NB4 (cell line): ENCODE data around the gene DDX18.

Source experiments
- DNase-seq: peaks from one replicate; pipeline ENCODE4 v3.0.0; 2010; ENCODE audit warnings: low read depth
- H3K4me3 ChIP-seq: one replicate; pipeline ENCODE4 v1.5.1; 2011; ENCODE audit warnings: mild to moderate bottlenecking, low read depth, low read length, moderate library complexity
- MYC ChIP-seq: IDR thresholded peaks from 2 replicates; pipeline ENCODE4 v1.6.1; 2011; ENCODE audit warnings: low read depth, low read length
- POLR2A ChIP-seq: IDR thresholded peaks from 2 replicates; pipeline ENCODE4 v1.6.1; 2011; ENCODE audit warnings: mild to moderate bottlenecking; ENCODE audit not compliant: insufficient read length; ENCODE audit errors: extremely low read depth
- TF ChIP-seq, protein P1 (sequence below): IDR thresholded peaks from one replicate; pipeline ENCODE4 v1.5.1; 2012; ENCODE audit warnings: low read depth, low read length
- TF ChIP-seq, protein P2 (sequence below): IDR thresholded peaks from 2 replicates; pipeline ENCODE4 v1.6.1; 2011; ENCODE audit warnings: low read depth, low read length

The DDX18 gene

DNA sequence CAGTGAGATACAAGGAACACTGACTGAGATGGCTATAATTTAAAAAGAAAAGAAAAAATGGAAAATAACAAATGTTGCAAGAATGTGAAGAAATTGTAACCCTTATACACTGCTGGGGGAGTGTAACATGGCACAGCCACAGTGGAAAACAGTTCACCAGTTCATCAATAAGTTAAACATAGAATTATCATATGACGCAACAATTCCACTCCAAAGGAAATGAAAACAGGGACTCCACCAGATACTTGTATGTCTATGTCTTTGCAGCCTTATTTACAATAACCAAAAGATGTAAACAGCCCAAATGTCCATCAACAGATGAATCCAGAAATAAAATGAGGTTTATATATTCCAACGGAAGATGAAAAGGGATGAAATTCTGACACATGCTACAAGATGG lies 30.8 kb downstream of the DDX18 start:
- no peak overlapping the region for H3K4me3 ChIP-seq
- DNase-seq: no peak
- TF ChIP-seq MYC (no peak), POLR2A (no peak)
- TF ChIP-seq, protein P1, sequence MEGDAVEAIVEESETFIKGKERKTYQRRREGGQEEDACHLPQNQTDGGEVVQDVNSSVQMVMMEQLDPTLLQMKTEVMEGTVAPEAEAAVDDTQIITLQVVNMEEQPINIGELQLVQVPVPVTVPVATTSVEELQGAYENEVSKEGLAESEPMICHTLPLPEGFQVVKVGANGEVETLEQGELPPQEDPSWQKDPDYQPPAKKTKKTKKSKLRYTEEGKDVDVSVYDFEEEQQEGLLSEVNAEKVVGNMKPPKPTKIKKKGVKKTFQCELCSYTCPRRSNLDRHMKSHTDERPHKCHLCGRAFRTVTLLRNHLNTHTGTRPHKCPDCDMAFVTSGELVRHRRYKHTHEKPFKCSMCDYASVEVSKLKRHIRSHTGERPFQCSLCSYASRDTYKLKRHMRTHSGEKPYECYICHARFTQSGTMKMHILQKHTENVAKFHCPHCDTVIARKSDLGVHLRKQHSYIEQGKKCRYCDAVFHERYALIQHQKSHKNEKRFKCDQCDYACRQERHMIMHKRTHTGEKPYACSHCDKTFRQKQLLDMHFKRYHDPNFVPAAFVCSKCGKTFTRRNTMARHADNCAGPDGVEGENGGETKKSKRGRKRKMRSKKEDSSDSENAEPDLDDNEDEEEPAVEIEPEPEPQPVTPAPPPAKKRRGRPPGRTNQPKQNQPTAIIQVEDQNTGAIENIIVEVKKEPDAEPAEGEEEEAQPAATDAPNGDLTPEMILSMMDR: no peak
- TF ChIP-seq, protein P2, sequence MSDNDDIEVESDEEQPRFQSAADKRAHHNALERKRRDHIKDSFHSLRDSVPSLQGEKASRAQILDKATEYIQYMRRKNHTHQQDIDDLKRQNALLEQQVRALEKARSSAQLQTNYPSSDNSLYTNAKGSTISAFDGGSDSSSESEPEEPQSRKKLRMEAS: no peak

DNA sequence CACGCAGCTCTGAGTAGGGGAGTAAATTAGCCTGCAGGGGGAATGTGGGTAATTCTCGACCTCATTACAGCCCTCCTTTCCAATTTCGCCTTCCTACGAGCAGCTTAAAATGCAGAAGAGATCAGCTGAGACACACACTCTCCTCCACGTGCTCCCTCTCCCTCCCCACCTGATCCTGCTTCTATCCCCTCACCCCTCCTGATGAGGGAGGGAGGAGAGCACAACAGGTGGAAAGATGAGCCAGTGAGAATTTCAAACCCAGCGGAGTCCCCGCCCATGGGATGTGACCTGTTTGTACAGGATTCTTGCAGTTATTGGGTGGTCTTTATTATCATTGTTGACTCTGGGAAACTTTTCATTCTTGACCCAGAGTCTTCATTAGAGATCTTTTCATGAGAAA lies 35.5 kb downstream of the DDX18 start:
- no peak for TF ChIP-seq MYC
- TF ChIP-seq POLR2A: no peak
- TF ChIP-seq, protein P1: no peak
- TF ChIP-seq, protein P2: no peak
- H3K4me3 ChIP-seq: no peak overlapping the region

DNA sequence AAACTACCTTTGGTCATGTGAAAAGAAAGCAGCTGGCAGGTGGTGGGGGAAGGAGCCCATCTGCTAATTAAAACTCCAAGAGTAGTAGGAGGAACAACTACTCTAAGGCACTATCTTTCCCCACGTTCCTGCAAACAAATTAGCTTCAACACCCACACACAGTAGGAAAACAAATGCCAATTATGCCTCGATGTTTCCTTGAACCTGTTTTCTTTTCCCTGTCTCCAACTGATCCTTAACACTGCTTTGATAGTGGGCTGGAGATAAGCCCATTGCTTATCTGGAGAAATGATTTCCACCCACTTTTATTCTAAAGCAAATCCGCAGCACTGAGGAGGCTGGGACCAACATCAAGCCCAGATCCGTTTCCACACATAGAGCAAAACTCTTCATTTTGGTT lies 36.0 kb downstream of the DDX18 start:
- H3K4me3 ChIP-seq: no peak overlapping the region
- TF ChIP-seq MYC (no peak), POLR2A (no peak)
- TF ChIP-seq, protein P1: no peak
- TF ChIP-seq, protein P2: no peak
- no peak for DNase-seq

More for the DNA sequence above, 35.5 kb downstream of the DDX18 start:
- no peak for DNase-seq

DNA sequence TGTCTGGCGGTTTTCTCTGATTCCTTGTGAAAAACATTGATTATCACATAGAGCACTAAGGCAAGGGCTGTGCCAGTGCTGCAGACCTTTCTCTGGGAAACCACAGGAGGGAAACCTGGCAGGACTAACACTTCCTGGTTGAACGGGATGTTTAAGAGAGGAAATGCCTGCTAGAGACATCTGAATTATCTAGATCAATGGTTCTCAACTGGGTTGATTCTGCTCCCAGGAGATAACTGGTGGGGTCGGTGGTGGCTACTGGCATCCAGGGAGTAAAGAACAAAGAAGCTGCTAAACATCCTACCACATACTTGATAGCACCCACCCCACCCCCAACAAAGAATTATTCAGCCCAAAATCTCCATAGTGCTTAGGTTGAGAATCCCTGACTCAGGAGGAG lies 37.5 kb downstream of the DDX18 start:
- H3K4me3 ChIP-seq: no peak overlapping the region
- no peak for DNase-seq
- TF ChIP-seq POLR2A (no peak), MYC (no peak)
- TF ChIP-seq, protein P1: no peak
- TF ChIP-seq, protein P2: no peak

DNA sequence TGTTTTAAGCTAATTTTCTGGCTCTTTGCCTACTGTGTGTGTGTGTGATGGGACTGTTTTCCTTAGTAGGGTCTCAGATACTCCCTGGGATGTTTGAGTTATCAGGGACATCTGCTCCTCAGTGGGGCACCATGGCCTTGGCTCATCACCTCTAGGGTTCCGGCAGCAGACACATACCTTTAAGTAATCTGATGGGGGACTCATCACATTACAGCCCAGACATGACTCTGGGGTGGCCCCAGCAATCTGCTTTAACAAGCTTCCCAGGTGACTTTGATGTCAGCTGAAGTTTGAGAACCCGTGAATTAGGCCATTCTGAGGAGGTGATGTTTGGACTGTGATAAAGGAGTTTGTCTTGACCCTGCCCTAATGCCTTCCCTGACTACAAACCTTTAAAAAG lies 38.8 kb downstream of the DDX18 start:
- TF ChIP-seq POLR2A (no peak), MYC (no peak)
- TF ChIP-seq, protein P1: no peak
- TF ChIP-seq, protein P2: no peak
- DNase-seq: no peak
- H3K4me3 ChIP-seq: no peak overlapping the region

DNA sequence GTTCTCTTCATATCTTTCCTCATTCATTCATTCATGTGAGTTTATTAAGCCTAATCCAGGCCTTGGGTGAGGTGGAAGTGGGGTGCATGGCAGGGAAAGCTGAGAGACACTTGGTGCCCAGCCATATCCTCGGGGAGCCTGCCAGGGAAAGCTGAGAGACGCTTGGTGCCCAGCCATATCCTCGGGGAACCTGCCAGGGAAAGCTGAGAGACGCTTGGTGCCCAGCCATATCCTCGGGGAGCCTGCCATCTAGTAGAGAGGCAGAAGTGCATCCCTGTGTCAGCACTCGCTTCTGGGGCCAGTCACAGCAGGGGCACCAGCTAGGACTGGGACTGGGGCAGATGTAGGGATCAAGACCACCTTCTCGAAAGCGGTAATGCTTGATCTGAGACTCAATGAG lies 39.4 kb downstream of the DDX18 start:
- TF ChIP-seq, protein P1: no peak
- TF ChIP-seq MYC (no peak), POLR2A (no peak)
- TF ChIP-seq, protein P2: no peak
- no peak overlapping the region for H3K4me3 ChIP-seq
- no peak for DNase-seq
